ENCODE measurements around the gene SLC38A9. TPM values are rescaled to one million over a fixed set of nuclear protein-coding genes. Genes with fewer than 3 reads are reported as not detected.
"Not testable (repeated sequence)": the region's sequence is repeated elsewhere in the genome, so short reads cannot be mapped to it uniquely, and the experiment has no call there.

SLC38A9 gene
- total RNA-seq, 1 donor from 2014 or later, result 53.8 TPM

DNA sequence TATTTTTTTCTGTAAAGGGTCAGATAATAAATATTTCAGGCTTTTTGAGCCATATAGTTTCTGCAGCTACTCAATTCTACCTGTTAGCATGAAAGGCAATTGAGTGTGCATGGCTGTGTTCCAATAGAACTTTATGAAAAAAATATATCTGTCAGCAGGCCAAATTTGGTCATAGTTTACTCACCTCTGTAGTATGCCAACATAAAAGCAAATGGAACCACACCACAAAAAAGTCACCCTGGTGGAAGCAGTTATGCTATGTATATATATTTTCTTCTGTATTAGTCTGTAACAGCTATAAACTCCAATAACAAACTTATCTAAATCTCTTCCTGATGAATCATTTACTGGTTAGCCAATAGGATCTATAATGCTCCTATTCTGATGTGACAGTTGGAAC is 3.4 kb downstream of the SLC38A9 start:
- DNase-seq (ENCODE audit: low read depth in 2 of 2), result peak in 1 of 2 donors; percentile 11

DNA sequence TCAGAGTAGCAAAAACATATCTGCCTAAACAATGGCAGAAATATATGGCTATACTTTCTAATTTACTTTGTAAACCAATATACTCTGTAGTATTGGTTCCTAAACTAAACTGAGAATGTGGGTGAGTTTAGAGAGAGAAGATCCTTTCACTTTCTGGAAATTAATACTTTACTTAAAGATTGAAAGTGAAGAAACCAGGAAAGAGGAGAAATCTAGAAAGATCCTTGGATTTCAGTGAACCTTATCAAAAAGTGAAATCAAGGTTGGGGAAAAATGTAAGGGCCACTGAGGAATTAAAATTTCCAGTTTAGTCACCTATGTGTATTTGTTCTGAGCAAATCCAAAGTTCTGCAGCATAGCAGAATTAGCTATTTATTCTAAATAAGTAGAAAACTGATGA is 5.9 kb downstream of the SLC38A9 start:
- DNase-seq (ENCODE audit: low read depth in 2 of 2), result no peak

DNA sequence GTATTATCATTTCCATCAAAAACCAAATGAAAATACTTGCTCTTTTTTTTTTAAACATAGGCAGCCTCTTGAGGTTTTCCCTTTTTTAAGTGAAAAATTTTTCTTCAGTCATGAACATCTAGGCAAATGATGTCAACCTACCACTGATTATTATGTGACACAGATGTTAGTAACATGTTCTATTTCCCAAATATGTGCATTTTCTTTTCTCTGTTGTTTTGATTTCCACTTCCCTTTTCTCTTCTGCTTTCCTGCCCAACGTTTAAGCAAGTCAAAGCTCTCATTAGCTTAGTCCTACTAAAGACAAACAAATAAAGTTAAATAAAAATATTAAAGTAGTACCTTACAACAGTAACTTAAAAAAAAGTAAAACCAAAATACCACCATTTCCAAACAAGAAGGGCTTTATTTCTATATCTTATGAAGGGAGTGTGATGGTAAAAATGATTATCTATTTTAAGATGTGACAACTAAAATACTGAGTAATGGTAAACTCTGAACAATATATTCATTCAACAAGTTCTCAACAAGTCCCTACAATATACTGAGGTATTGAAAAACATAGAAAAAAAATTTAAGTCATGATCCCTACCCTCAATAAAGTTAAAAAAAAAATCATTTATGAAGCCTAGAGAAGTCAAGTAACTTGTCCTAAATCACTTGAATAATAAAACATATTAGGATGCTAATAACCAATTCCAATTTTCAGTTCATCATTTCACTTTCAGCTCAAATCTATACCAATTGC is 9.4 kb downstream of the SLC38A9 start:
- peak in 1 of 2 donors; percentile 38 for DNase-seq (ENCODE audit: low read depth in 2 of 2)

DNA sequence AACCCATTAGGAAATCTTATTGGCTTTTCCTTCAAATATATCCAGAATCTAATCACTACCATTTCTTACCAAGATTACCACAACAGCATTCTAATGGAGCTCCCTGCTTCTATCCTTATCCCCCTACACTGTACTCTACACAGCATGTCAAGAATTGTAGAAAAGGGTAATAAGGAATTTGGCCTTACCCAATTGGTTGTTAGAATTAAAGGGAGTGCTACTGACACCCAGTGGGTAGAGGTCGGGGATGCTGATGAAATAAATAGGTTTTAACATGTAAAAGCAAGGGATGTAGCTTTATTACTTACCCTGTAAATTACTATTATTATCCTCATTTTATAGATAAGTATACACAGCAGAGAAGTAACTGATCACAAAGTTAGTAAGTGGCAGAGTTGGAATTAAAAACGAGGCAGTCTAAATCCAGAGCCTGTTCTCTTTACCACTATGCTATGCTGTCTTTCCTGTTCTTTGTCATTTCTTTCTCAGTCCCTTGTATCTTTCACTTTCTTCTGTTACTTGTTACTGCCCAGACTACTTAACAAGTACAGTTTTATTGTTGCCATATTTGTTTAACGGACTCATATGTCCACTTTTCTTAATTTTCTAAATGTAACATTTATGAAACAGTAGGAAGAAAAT is 10.5 kb downstream of the SLC38A9 start:
- no peak for DNase-seq (ENCODE audit: low read depth in 2 of 2)

DNA sequence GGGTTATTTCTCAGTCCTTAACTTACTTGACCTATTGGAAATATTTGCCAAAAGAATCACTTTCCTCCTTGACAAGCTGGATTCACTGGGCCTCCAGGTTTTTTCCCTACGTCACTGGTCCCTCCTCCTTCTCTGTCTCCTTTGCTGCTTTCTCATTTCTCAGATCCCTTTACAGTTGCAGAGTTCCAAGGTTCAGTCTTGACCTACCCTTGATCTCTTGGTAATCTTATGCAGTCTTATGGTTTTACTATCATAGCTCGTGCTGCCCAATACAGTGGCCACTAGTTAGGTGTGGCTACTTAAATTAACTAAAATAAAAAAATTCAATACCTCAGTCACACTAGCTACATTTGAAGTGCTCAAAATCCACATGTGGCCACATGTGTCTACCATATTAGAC is 11.4 kb downstream of the SLC38A9 start:
- DNase-seq (ENCODE audit: low read depth in 2 of 2), result no peak

DNA sequence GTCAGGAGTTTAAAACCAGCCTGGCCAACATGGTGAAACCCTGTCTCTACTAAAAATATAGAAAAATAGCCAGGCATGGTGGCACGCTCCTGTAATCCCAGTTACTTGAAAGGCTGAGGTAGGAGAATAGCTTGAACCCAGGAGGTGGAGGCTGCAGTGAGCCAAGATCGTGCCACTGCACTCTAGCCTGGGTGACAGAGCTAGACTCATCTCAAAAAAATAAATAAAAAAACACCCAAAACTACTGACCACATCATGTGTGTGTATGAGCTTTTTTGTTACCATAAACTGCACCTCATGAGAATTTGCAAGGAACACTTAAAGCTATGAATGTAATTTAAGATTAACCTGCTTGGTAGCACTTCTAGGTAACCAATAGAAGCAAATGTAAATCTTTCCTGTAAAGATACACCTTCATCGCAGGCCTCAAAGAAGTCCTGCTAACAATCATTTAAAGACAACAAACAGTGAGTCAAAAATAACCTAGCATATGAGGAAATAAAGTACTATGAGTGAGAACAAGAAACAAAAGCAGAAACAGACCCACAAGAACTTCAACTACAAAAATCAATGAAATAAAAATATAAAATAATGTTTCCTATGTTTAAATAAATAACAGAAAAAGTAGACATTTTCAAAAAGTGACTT is 13.0 kb downstream of the SLC38A9 start:
- DNase-seq (ENCODE audit: low read depth in 2 of 2), result no peak

DNA sequence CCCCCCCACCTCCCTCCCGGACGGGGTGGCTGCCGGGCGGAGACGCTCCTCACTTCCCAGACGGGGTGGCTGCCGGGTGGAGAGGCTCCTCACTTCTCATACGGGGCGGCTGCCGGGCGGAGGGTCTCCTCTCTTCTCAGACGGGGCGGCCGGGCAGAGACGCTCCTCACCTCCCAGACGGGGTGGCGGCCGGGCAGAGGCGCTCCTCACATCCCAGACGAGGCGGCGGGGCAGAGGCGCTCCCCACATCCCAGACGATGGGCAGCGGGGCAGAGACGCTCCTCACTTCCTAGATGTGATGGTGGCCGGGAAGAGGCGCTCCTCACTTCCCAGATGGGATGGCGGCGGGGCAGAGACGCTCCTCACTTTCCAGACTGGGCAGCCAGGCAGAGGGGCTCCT is 15.4 kb downstream of the SLC38A9 start:
- not testable (repeated sequence) for DNase-seq (ENCODE audit: low read depth in 2 of 2)

DNA sequence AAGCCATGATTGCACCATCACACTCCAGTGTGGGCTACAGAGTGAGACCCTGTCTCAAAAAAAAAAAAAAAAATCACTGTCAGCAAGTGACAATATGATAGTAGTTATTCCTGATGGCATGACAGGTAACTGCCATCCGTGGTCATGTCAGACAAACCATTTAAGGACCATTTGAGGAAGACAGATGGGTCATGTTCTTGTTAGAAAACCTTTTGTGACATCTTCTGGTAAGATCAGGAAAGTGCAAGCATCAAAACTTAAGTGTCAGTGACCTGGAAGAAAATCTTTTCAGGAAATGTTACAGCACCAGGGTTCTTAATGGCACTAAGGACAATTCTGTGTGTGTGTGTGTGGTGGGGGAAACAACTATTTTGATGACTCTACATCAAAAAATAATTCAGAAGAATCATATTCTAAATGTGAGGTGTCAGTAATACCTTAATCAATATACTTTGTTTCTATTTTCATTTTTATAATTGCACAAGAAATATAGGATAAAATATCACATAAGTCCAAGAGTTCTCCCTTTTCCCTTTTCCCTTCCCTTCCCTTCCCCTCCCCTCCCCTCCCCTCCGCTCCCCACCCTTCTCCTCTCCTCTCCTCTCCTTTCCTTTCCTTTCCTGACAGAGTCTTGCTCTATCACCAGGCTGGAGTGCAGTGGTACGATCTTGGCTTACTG is 17.8 kb downstream of the SLC38A9 start:
- peak; percentile 26 to 50 for DNase-seq (ENCODE audit: low read depth in 2 of 2)

DNA sequence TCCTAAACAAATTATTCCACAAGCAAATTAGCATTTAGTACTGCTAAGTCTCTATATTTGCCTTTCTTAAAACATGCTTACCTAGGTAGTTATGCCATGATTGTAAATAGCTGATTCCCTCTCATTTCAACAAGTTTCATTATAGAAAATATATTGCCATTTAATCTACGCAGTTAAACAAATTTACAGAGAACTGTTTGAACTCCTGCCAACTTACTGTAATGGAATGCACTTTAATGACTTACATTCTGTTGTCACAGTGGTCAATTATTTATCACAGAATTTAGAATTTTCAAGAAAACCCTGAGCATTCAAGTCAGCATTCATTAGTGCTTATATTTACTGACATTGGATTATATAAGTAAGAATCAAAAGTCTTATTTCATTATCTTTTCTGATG is 19.6 kb downstream of the SLC38A9 start:
- no peak for DNase-seq (ENCODE audit: low read depth in 2 of 2)

DNA sequence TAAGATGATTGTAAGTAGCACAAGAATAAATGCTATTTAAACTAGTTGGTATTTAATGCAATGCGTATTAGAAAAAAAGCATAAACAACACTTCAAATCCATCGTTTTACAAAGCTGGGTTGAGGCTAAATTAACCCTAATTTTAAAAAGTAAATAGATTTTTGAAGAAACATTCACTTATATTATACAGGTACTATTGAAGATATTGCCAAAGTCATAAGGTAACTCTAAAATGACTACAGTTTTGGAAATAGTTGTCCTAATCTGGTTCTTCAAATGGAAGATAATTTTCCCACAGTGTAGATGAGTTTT is 20.1 kb downstream of the SLC38A9 start:
- no peak for DNase-seq (ENCODE audit: low read depth in 2 of 2)

DNA sequence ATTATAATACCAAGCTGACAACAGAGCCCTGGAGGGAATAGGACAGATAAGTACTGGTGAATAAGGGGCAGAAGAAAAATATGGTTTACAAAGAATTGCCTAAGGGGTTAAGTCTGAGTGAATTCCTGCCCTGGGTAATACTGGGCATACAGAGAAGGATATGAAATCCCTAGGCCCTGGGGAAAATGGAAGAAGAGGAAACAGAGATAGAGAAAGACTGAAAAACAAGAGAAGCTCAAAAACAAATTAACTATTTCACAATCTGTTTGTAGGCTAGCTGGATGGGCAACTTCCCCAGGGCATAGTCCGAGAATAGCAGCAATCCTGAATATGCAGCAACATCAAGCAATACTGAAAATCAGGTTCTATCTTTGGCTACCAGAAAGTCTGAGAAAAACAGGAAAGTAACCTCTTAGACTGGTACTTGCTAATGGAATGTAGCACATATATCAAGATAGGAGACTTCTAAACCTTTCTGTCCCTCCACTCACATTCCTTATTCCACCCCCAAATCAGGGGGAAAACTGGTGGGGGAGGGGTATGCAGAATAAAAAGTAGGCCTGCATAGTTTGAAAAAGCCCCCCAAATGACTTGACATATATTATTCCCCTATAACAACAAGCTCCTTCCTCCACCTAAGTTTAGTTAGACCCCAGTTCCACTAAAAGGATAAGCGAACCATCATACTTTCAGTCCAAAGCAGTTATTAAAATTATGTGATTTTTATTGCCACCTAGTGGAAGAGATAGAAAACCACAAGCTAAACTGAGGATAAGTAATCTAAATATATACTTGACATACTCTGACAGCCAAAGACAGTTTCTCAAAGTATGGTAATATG is 20.6 kb downstream of the SLC38A9 start:
- peak; percentile 57 to 73 for DNase-seq (ENCODE audit: low read depth in 2 of 2)

DNA sequence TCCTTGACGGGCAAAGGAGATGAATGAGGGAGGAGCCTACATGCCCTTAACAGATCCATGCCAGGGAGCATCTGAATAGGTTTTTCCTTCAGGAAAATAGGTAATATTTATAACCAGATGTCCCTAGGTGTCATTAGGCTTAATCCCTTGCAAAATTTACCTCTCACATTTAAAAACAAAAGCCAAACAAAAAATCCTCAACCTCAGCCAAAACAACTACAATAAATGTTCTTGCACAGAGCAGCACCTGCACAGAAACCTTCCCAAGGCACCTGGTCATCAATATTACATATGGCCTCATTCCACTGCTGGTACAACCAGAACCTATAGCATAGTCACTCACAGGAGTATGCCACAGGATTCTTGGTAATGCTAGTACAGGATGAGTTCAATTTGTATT is 30.1 kb downstream of the SLC38A9 start:
- no peak for DNase-seq (ENCODE audit: low read depth in 2 of 2)

DNA sequence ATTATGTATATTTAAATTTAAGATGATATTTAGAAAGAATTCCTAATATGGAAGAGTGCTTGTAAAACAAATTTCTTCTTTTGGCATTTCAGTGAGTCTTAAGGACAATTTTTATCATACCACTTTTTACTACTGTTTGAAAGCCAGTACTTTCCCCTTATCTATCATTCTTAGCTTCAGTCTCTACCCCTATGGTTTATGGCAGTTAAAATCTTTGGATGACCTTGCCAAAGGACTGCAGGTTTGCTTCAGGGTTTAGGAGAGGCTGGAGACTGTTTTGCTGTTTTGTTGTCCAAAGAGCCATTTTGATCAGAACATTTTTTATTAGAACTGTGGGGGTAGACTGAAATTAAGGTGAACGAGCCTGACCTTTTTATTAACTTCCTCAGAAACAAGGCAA is 30.8 kb downstream of the SLC38A9 start:
- no peak for DNase-seq (ENCODE audit: low read depth in 2 of 2)

DNA sequence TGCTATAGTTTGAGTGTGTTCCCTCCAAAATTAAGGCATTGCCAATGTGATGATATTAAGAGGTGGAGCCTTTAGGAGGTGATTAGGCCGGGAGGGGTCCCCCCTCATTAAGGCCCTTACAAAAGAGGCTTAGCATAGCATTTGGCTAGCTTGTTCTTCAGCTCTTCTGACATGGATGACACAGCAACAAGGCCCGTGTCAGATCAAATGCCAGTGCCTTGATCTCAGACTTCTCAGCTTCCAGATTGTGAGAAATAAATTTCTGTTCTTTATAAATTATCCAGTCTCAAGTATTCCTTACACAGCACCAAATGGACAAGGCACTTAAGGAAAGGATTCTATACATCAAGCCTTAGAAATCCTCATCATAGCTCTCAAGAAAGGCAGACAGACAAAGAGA is 31.8 kb downstream of the SLC38A9 start:
- DNase-seq (ENCODE audit: low read depth in 2 of 2), result no peak

DNA sequence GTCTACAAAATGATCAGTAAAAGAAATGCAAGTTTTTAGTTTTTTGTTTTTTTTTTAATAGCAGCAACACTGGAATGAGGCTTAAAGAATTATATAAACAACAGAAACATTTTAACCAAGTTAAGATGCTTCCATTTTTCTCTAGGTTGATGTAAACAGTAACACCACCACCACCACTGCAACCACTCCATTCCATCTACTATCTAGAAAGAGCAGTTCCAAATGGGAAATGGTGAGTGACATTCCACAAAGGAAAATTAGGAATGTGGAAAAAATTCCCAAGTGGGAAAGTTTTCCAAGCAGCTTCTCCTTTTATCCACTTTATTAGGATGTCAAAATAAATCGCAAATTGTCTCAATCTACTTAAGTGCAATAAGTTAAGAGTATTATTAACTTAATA is 32.6 kb downstream of the SLC38A9 start:
- DNase-seq (ENCODE audit: low read depth in 2 of 2), result peak in 1 of 2 donors; percentile 46

DNA sequence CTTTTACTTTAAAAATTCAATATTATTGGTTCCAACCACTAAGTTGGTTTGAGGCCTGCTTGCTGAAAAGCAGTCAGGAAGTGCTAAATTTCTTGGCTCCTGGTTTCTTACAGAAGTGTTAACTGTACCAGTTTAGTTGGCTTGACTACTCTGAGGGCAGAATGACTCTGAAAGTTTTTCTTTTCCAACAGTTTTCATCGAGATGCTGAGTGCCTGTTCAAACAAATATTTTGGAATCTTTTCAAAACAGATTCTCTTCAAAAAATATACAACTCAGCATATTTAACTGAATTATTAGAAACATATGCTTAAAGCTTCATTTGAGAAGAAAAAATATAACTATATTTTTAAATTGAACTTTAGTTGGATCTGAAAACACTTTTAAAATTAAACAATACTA is 37.0 kb downstream of the SLC38A9 start:
- DNase-seq (ENCODE audit: low read depth in 2 of 2), result no peak

DNA sequence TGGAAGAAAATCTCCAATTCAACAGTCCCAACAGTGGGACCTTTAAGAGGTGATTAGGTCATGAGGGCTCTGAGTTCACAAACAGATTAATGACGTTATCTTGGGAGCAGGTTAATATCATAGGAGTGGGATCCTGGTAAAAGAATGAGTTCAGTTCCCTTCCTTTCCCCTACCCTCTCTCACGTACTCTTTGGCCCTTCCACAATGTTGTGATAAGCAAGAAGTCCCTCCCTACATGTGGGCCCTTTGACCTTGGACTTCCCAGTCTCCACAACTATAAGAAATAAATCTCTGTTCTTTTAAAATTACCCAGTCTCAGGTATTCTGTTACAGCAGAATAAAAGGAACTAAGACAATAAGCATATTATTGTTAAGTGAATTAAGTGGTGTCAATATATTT is 37.8 kb downstream of the SLC38A9 start:
- DNase-seq (ENCODE audit: low read depth in 2 of 2), result no peak

DNA sequence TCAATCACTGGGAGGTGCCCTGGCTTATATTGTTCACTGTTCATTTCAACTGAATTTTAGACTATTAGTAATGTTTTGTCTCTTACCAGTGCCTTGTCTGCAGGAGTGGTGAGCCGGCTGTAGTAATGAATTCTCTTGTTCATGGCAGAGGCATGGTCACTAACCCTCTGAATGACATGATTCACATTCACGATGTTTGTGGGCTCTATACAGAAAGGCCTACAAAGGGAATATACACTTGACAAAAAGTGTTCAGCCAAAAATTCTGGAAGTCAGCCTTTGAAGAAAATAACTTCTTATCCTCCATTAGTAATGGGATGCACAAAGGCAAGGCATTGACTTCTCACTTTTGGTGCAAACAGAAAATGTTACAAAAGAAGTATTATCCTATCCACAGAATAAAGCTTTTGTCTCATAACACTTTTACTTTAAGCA is 39.6 kb downstream of the SLC38A9 start:
- no peak for DNase-seq (ENCODE audit: low read depth in 2 of 2)

DNA sequence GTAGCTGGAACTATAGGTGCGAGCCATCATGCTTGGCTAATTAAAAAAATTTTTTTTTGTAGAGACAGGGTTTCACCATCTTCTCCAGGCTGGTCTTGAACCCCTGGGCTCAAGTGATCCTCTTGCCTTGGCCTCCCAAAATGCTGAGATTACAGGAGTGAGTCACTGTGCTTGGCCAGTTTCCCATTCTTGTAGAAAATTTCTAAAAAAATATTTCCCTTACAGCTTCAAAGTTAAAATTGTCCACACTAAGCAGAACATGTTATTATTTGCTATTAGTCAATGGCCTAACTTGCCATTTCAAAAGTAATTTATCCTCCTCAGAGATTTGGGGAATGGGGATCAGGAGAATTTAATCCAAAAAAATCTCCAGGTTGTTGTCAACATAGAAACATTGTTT is 40.1 kb downstream of the SLC38A9 start:
- DNase-seq (ENCODE audit: low read depth in 2 of 2), result no peak

DNA sequence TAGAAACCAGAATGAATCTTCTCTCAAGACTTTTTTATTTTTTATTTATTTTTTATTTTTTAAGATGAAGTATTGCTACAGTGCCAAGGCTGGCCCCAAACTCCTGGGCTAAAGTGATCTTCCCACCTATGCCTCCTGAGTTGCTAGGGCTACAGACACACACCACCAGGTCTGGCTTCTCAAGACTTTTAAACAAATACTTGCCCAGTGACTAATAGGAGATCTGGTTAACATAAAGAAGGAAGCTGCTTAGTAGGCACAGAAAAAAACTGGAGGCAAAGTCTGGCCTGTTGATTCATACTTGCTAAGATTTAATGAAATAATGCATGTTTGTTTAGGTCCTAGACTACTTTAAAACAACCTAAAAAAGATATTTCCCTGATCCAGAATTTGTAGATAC is 43.8 kb downstream of the SLC38A9 start:
- DNase-seq (ENCODE audit: low read depth in 2 of 2), result peak in 1 of 2 donors; percentile 80

DNA sequence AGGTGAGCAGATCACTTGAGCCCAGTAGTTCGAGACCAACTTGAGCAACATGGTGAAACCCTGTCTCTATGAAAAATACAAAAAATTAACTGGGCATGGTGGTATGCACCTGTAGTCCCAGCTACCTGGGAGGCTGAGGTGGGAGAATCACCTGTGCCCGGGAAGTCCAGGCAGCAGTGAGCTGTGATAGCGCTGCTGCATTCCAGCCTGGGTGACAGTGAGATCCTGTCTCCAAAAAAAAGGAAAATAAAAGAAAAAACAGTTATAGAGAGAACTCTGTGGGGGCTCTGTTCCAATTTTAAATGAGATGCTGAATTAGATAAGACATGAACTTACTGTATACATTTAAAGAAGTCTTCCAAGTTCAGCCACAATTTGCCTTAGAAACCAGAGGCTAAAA is 44.2 kb downstream of the SLC38A9 start:
- no peak for DNase-seq (ENCODE audit: low read depth in 2 of 2)

All from lung microvascular endothelial cell (primary cell).